GM23248 (cell line): ENCODE data around the gene IL20RA. TPM values are rescaled to one million over a fixed set of nuclear protein-coding genes. Genes with fewer than 3 reads are reported as not detected.

Experiments used
- DNase-seq: peaks from one replicate; pipeline ENCODE4 v3.0.0-alpha.2; 2015
- H2AFZ ChIP-seq: fragments of 200-600 bp; sonication (generic); 2 replicates; pipeline ENCODE4 v1.6.1; 2016; ENCODE audit warnings: antibody characterized with exemption
- H3F3A ChIP-seq: fragments of 200-600 bp; sonication (generic); 2 replicates; pipeline ENCODE4 v1.6.1; 2016; ENCODE audit warnings: mild to moderate bottlenecking, antibody characterized with exemption, mixed run types; ENCODE audit not compliant: insufficient read depth
- H3K27ac ChIP-seq: fragments of 200-600 bp; sonication (generic); 2 replicates; pipeline ENCODE4 v1.5.1; 2016; ENCODE audit warnings: mild to moderate bottlenecking
- H3K27me3 ChIP-seq: fragments of 200-600 bp; sonication (generic); replicated peaks from 2 replicates; pipeline ENCODE4 v1.6.1; 2016; ENCODE audit warnings: mild to moderate bottlenecking; ENCODE audit not compliant: insufficient read depth
- H3K36me3 ChIP-seq: fragments of 200-600 bp; sonication (generic); 2 replicates; pipeline ENCODE4 v1.6.1; 2016; ENCODE audit warnings: low read depth, mild to moderate bottlenecking
- H3K4me1 ChIP-seq: fragments of 200-600 bp; sonication (generic); 2 replicates; pipeline ENCODE4 v1.6.1; 2016; ENCODE audit warnings: mild to moderate bottlenecking; ENCODE audit not compliant: insufficient read depth
- H3K4me2 ChIP-seq: fragments of 200-600 bp; sonication (generic); one replicate; pipeline ENCODE4 v1.6.1; 2016; ENCODE audit warnings: mild to moderate bottlenecking; ENCODE audit not compliant: unreplicated experiment
- H3K4me3 ChIP-seq: fragments of 200-600 bp; sonication (generic); 2 replicates; pipeline ENCODE4 v1.5.1; 2016; ENCODE audit warnings: mild to moderate bottlenecking
- H3K79me2 ChIP-seq: fragments of 200-600 bp; sonication (generic); 2 replicates; pipeline ENCODE4 v1.6.1; 2016; ENCODE audit warnings: mild to moderate bottlenecking; ENCODE audit not compliant: insufficient read depth
- H3K9ac ChIP-seq: fragments of 200-600 bp; sonication (generic); 2 replicates; pipeline ENCODE4 v1.6.1; 2016; ENCODE audit warnings: mild to moderate bottlenecking
- H3K9me2 ChIP-seq: fragments of 200-600 bp; sonication (generic); 2 replicates; pipeline ENCODE4 v1.6.1; 2016; ENCODE audit warnings: mixed run types, mild to moderate bottlenecking, moderate library complexity; ENCODE audit not compliant: insufficient read depth
- H3K9me3 ChIP-seq: fragments of 200-600 bp; sonication (generic); one replicate; pipeline ENCODE4 v1.6.1; 2017; ENCODE audit warnings: low read depth
- H4K20me1 ChIP-seq: fragments of 200-600 bp; sonication (generic); 2 replicates; pipeline ENCODE4 v1.6.0; 2016; ENCODE audit not compliant: insufficient read depth
- EZH2 ChIP-seq: fragments of 200-600 bp; sonication (generic); IDR thresholded peaks from 2 replicates; pipeline ENCODE4 v1.6.1; 2018; ENCODE audit warnings: antibody characterized with exemption, mild to moderate bottlenecking; ENCODE audit not compliant: insufficient read depth, poor library complexity, severe bottlenecking
- EZH2phosphoT487 ChIP-seq: fragments of 200-600 bp; sonication (generic); IDR thresholded peaks from 2 replicates; pipeline ENCODE4 v1.6.1; 2018; ENCODE audit warnings: antibody characterized with exemption, moderate library complexity, mild to moderate bottlenecking, low read depth; ENCODE audit not compliant: insufficient read depth
- WGBS, 2 experiments: methylation state at CpG; one replicate each; pipeline ENCODE4 v1.1.6; 2015 to 2017; ENCODE audit warnings: low lambda C conversion rate in 2 of 2, low coverage in 1 of 2; ENCODE audit errors: missing lambda C conversion rate in 2 of 2; 5-methylcytosine and 5-hydroxymethylcytosine counted together
- in situ Hi-C: fragments of 300-500 bp; cut with MboI; formaldehyde crosslinking; loops from 2 replicates; pipeline ENCODE4 v1.15.0; 2020
- polyA plus RNA-seq: library from polyadenylated mRNA; unstranded; fragments of >200 nt; fragmentation: Nextera tagmentation; extraction: Ambion mirVana; gene quantifications from 2 replicates; pipeline ENCODE4 v1.2.1, GENCODE V29; 2016
- total RNA-seq: library from RNA; depleted of rRNA; stranded (reverse); fragments of >200 nt; shearing (Covaris generic); gene quantifications from 2 replicates; pipeline ENCODE4 v1.2.3, GENCODE V29; 2014

The IL20RA gene
- total and polyA plus RNA-seq, 2 experiments from 2014 or later, result not detected

- H3K9me3 ChIP-seq, result no peaks in the 10 kb centered on the region
- H3K9ac ChIP-seq, result no peak overlapping the region
- TF ChIP-seq EZH2phosphoT487 (no peak), EZH2 (no peak)
- no peaks in the 10 kb centered on the region for H3K9me2 ChIP-seq
- no peak overlapping the region for H3K4me3 ChIP-seq
- no peak overlapping the region for H2AFZ ChIP-seq
- H3K36me3 ChIP-seq, result no peaks in the 10 kb centered on the region
- no peak for DNase-seq
- no peaks in the 10 kb centered on the region for H3K79me2 ChIP-seq
- no peaks in the 10 kb centered on the region for H3K27me3 ChIP-seq
- H3F3A ChIP-seq, result no peaks in the 10 kb centered on the region
- H3K27ac ChIP-seq, result no peak overlapping the region
- H3K4me1 ChIP-seq, result no peaks in the 10 kb centered on the region
- no peaks in the 10 kb centered on the region for H4K20me1 ChIP-seq
- in situ Hi-C loops, result no loop called here
- WGBS, 2 experiments, result 42 to 57% methylated on average over 2 of the region's 2 CpGs
- no peak overlapping the region for H3K4me2 ChIP-seq
Observed at GRCh38 chr6:137016356-137016755, 28.4 kb downstream of the IL20RA start.

- no peaks in the 10 kb centered on the region for H4K20me1 ChIP-seq
- no peaks in the 10 kb centered on the region for H3K9me2 ChIP-seq
- no peak for TF ChIP-seq EZH2
- no peak for TF ChIP-seq EZH2phosphoT487
- in situ Hi-C loops, result no loop called here
- WGBS, 2 experiments, result 72 to 73% methylated on average over 4 of the region's 4 CpGs
- no peak overlapping the region for H2AFZ ChIP-seq
- no peaks in the 10 kb centered on the region for H3K4me1 ChIP-seq
- no peak overlapping the region for H3K27ac ChIP-seq
- DNase-seq, result no peak
- no peaks in the 10 kb centered on the region for H3K36me3 ChIP-seq
- no peak overlapping the region for H3K4me3 ChIP-seq
- H3K9ac ChIP-seq, result no peak overlapping the region
- no peaks in the 10 kb centered on the region for H3F3A ChIP-seq
- H3K27me3 ChIP-seq, result no peaks in the 10 kb centered on the region
- H3K79me2 ChIP-seq, result no peaks in the 10 kb centered on the region
- no peak overlapping the region for H3K4me2 ChIP-seq
- H3K9me3 ChIP-seq, result no peaks in the 10 kb centered on the region
Observed at GRCh38 chr6:137015943-137016342, 28.8 kb downstream of the IL20RA start.

- Histone ChIP-seq H3K4me1 (no peaks in the 10 kb centered on the region), H3K9me3 (no peaks in the 10 kb centered on the region), H2AFZ (no peak overlapping the region), H3K36me3 (no peaks in the 10 kb centered on the region), H3K27me3 (no peaks in the 10 kb centered on the region), H3K4me2 (no peak overlapping the region), H3K27ac (no peak overlapping the region), H3K9ac (no peak overlapping the region), H3K4me3 (no peak overlapping the region), H4K20me1 (no peaks in the 10 kb centered on the region), H3K9me2 (no peaks in the 10 kb centered on the region), H3F3A (no peaks in the 10 kb centered on the region), H3K79me2 (no peaks in the 10 kb centered on the region)
- DNase-seq, result peak; percentile 72
- no peak for TF ChIP-seq EZH2
- no peak for TF ChIP-seq EZH2phosphoT487
- in situ Hi-C loops, result no loop called here
- WGBS, 2 experiments, result 0 to 5% methylated on average over 5 of the region's 5 CpGs
Observed at GRCh38 chr6:137013738-137014602, 30.8 kb downstream of the IL20RA start.

GRCh38 chr6:137013031-137013430, 31.7 kb downstream of the IL20RA start:
- TF ChIP-seq EZH2 (no peak), EZH2phosphoT487 (no peak)
- no peaks in the 10 kb centered on the region for H3K36me3 ChIP-seq
- WGBS, 2 experiments, result 60 to 66% methylated on average over 1 of the region's 1 CpG
- no peaks in the 10 kb centered on the region for H3K9me2 ChIP-seq
- H3K27me3 ChIP-seq, result no peaks in the 10 kb centered on the region
- H3K4me3 ChIP-seq, result no peak overlapping the region
- H3K9ac ChIP-seq, result no peak overlapping the region
- H3K27ac ChIP-seq, result no peak overlapping the region
- no peak overlapping the region for H3K4me2 ChIP-seq
- H3F3A ChIP-seq, result no peaks in the 10 kb centered on the region
- no peaks in the 10 kb centered on the region for H3K79me2 ChIP-seq
- H3K4me1 ChIP-seq, result no peaks in the 10 kb centered on the region
- no peaks in the 10 kb centered on the region for H3K9me3 ChIP-seq
- DNase-seq, result peak; percentile 21
- H4K20me1 ChIP-seq, result no peaks in the 10 kb centered on the region
- in situ Hi-C loops, result no loop called here
- no peak overlapping the region for H2AFZ ChIP-seq
